RWPE2 (cell line): ENCODE measurements around the gene NEB.

ENCODE experiments used
- ATAC-seq: fragments of 200-7000 bp; cut with Tn5 transposase; 3 replicates; pipeline ENCODE4 v1.9.1; 2021; ENCODE audit warnings: low read depth
- DNase-seq: peaks from one replicate; pipeline ENCODE4 v3.0.0-alpha.2; 2020; ENCODE audit warnings: low spot score
- H3K27ac ChIP-seq: fragments of 450-650 bp; 2 replicates; pipeline ENCODE4 v1.5.1; 2017; ENCODE audit warnings: mild to moderate bottlenecking; ENCODE audit not compliant: poor library complexity, severe bottlenecking
- H3K27me3 ChIP-seq: fragments of 250-450 bp; sonication (Bioruptor Pico); 2 replicates; pipeline ENCODE4 v1.5.1; 2021; ENCODE audit warnings: mild to moderate bottlenecking, moderate library complexity; ENCODE audit not compliant: insufficient read depth, poor library complexity, severe bottlenecking
- H3K36me3 ChIP-seq: fragments of 250-450 bp; sonication (Bioruptor Pico); 2 replicates; pipeline ENCODE4 v1.5.1; 2020; ENCODE audit warnings: low read depth, mild to moderate bottlenecking, moderate library complexity
- H3K4me1 ChIP-seq: fragments of 250-450 bp; sonication (Bioruptor Pico); 2 replicates; pipeline ENCODE4 v1.5.1; 2021; ENCODE audit warnings: mild to moderate bottlenecking, moderate library complexity; ENCODE audit not compliant: insufficient read depth, poor library complexity, severe bottlenecking
- H3K4me3 ChIP-seq: fragments of 250-450 bp; sonication (Bioruptor Pico); 2 replicates; pipeline ENCODE4 v1.5.1; 2021; ENCODE audit warnings: mild to moderate bottlenecking, moderate library complexity; ENCODE audit not compliant: severe bottlenecking
- H3K9me3 ChIP-seq: fragments of 250-450 bp; sonication (Bioruptor Pico); 2 replicates; pipeline ENCODE4 v1.5.1; 2021; ENCODE audit warnings: mild to moderate bottlenecking, moderate library complexity; ENCODE audit not compliant: severe bottlenecking
- TF ChIP-seq, protein P1 (sequence below): fragments of 450-650 bp; IDR thresholded peaks from one replicate; pipeline ENCODE4 v1.5.1; 2017; ENCODE audit warnings: mild to moderate bottlenecking, moderate library complexity; ENCODE audit not compliant: poor library complexity, severe bottlenecking

The NEB gene

GRCh38 chr2:151780938-151781337 is 46.7 kb upstream of the NEB start:
- H3K27me3 ChIP-seq: no peaks in the 10 kb centered on the region
- no peak for ATAC-seq
- no peak overlapping the region for H3K4me3 ChIP-seq
- no peak for DNase-seq
- TF ChIP-seq, protein P1, sequence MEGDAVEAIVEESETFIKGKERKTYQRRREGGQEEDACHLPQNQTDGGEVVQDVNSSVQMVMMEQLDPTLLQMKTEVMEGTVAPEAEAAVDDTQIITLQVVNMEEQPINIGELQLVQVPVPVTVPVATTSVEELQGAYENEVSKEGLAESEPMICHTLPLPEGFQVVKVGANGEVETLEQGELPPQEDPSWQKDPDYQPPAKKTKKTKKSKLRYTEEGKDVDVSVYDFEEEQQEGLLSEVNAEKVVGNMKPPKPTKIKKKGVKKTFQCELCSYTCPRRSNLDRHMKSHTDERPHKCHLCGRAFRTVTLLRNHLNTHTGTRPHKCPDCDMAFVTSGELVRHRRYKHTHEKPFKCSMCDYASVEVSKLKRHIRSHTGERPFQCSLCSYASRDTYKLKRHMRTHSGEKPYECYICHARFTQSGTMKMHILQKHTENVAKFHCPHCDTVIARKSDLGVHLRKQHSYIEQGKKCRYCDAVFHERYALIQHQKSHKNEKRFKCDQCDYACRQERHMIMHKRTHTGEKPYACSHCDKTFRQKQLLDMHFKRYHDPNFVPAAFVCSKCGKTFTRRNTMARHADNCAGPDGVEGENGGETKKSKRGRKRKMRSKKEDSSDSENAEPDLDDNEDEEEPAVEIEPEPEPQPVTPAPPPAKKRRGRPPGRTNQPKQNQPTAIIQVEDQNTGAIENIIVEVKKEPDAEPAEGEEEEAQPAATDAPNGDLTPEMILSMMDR: no peak
- H3K4me1 ChIP-seq: no peaks in the 10 kb centered on the region
- no peaks in the 10 kb centered on the region for H3K36me3 ChIP-seq
- no peaks in the 10 kb centered on the region for H3K9me3 ChIP-seq
- no peak overlapping the region for H3K27ac ChIP-seq

- H3K27me3 ChIP-seq: no peaks in the 10 kb centered on the region
- no peak overlapping the region for H3K27ac ChIP-seq
- TF ChIP-seq, protein P1: no peak
- H3K36me3 ChIP-seq: no peaks in the 10 kb centered on the region
- DNase-seq: no peak
- no peaks in the 10 kb centered on the region for H3K9me3 ChIP-seq
- no peak overlapping the region for H3K4me3 ChIP-seq
- H3K4me1 ChIP-seq: peaks cover 8% of the 10 kb centered on the region
- ATAC-seq: no peak
Observed at GRCh38 chr2:151777935-151778334, 43.7 kb upstream of the NEB start.

DNA sequence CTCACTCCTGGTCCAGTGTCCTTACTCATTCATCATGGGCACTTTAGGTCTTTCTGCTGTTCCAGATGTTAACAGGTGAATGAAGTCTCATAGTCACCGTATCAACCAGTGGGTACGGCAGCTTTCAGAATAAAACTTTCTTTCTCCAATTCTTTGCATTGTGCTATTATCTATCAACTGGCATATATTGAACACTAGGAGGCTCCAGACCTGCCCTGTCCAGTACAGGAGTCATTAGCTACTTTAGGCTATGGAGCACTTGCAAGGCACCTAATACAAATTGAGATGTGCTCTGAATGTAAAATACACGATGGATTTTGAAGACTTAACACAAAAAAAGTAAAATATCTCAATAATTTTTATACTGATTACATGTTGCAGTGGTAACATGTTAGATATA is 43.2 kb upstream of the NEB start:
- TF ChIP-seq, protein P1: peak; percentile 9
- DNase-seq: no peak
- Histone ChIP-seq H3K27me3 (no peaks in the 10 kb centered on the region), H3K27ac (no peak overlapping the region), H3K4me1 (peaks cover 8% of the 10 kb centered on the region), H3K4me3 (no peak overlapping the region), H3K9me3 (no peaks in the 10 kb centered on the region), H3K36me3 (no peaks in the 10 kb centered on the region)
- ATAC-seq: no peak

GRCh38 chr2:151776367-151776766 is 42.1 kb upstream of the NEB start:
- Histone ChIP-seq H3K36me3 (no peaks in the 10 kb centered on the region), H3K27ac (no peak overlapping the region), H3K27me3 (no peaks in the 10 kb centered on the region), H3K4me1 (peaks cover 8% of the 10 kb centered on the region), H3K9me3 (no peaks in the 10 kb centered on the region), H3K4me3 (no peak overlapping the region)
- DNase-seq (no peak), ATAC-seq (no peak)
- TF ChIP-seq, protein P1: no peak

DNA sequence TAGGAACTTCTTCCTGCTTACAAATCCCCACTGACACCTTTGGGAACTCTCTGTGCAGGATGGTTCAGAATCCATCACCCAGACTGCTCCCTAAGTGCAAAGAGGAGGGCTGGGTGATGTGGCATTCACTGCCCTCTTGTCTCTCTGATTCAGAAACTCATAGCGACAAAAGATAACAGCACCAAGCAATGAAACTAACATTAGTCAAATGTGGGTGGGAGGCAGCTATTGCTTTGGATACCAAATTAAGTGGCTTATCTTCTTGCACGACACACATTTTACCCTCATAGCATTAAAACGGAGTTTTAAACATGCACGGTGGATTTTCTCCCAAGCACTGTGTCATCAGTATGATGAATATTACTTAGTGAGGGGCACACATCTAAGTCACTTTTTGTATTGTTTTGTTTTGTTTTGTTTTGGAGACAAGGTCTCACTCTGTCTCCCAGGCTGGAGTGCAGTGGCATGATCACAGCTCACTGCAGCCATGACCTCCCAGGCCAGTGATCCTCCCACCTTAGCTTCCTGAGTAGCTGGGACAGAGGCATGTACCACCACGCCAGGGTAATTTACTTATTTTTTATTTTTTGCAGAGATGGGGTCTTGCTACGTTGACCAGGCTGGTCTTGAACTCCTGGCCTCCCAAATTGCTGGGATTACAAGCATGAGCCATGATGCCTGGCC is 40.9 kb upstream of the NEB start:
- no peak for DNase-seq
- TF ChIP-seq, protein P1: no peak
- Histone ChIP-seq H3K4me3 (no peak overlapping the region), H3K9me3 (no peaks in the 10 kb centered on the region), H3K36me3 (no peaks in the 10 kb centered on the region), H3K4me1 (peaks cover 8% of the 10 kb centered on the region), H3K27me3 (no peaks in the 10 kb centered on the region), H3K27ac (no peak overlapping the region)
- ATAC-seq: no peak
